Globus pallidus (tissue), 1 donor: ENCODE results near the gene STK24.

Experiments
- DNase-seq: peaks from one replicate; pipeline ENCODE4 v3.0.0-alpha.2; 2015; ENCODE audit warnings: low spot score

STK24 gene

DNA sequence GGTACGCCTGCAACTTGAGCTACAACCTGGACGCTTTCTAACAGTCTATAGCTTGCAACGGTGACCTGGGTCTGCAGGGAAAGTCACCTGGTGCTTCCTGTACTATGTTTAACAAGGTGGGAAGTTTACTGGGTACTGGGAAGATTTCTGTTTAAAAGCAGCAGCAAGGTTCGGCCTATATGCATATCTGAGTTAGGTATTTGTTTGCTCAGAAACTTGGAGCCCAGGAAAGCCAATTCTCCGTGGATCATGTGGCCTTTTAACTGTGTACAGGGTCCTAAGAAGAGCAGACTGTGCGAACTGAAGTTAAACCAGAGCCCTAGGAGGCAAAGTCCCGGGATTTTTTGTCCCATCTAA, 103.1 kb downstream of the STK24 start:
- DNase-seq: no peak

DNA sequence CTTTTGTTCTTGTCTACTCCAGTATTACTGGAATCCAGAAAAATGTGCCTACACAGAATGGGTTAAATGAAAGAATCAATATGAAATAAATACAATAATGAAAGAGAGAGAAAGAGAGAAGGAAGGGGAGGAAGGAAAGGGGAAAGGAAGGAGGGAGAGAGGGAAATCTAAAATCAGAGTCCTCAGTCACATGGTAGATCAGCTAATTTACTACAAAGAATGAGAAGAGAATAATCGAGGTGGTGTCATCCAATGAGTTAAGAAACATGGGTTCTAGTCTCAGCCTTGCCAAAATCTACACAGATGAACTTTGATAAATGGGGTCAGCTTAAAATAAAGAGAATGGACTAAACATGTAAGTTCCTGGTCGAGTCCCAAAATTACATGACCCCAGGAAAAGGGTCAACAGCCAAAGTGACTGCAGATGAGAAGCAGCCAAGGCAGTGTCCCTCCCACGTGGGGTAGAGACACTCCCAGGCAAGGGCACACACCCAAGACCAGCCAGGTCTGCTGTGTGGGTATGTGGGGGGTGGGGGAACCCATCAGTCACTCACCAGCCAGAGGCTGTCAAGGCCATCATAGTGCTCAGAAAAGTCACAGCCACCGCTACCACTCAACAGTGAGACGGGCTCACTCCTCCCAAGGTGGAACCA, 103.6 kb downstream of the STK24 start:
- no peak for DNase-seq

DNA sequence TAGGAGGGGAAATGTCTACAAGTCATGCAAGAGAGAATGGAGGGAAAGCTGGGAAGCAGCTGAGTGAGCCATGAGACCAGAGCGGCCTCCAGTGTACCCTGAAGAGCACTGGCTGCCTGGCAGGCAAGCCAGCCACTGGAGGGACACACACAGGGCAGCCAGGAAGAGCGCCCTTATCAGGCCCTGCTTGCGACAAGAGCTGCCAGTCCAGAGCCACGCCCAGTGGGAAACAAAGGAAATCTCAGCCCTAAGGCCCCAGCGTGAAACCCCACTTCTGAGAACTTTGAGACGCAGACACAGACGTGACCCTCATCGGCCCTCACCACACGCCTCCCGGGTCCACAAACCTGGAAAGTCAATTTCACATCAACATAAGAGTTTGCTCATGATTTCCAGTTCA, 105.0 kb downstream of the STK24 start:
- no peak for DNase-seq

DNA sequence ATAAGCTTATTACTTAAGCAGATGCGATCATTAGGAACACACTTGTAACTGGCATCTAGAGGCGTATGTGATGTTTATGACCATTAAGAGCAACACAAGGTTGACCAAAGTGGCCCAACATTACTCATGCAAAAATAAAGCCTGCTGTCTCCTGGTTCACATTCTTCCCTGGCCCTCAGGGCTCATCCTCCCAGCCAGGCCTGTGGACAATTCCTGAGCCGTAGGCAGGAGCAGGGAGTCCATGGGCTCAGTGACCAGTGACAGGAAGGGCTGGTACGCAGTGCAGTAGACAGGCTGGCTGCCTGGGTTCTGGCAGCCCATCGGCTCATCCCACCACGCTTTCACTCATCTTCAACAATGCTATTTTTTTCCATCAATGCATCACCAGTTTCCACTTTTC, 106.0 kb downstream of the STK24 start:
- no peak for DNase-seq

DNA sequence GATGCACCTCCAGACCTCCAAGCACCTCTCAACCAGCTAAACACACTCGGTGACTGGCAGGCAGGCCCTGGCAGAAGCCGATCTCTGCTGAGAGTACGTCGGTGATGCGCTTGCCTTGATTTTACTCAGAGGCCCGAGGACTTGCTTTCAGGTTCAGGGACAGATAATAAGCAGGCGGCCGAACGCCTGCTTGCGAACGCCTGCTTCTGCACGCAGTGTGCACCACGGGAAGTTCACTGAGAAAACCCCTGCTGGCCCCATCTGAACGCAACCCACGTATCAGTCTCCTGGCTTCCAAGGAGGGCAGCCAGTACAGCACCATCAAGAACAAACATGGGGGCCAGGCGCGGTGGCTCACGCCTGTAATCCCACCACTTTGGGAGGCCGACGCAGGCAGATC, 108.0 kb downstream of the STK24 start:
- DNase-seq: no peak

DNA sequence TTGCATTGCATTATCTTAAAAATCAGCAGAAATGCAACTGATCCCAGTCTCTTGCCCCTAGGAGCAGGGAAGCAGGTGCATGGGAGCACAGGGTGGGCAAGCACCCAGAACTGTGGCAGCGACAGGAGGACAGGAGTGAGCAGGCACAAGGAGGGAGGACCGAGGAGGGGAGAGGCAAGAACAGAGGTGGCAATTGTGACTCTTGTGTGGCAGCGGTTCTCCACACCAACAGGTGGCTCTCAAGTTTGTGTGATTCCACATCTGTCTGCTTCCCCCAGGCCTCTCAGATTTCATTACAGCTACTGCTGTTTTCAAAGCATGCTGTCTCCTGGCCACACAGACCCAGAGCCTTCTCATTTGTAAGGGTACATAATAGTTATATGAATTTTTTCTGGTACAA, 108.5 kb downstream of the STK24 start:
- no peak for DNase-seq

DNA sequence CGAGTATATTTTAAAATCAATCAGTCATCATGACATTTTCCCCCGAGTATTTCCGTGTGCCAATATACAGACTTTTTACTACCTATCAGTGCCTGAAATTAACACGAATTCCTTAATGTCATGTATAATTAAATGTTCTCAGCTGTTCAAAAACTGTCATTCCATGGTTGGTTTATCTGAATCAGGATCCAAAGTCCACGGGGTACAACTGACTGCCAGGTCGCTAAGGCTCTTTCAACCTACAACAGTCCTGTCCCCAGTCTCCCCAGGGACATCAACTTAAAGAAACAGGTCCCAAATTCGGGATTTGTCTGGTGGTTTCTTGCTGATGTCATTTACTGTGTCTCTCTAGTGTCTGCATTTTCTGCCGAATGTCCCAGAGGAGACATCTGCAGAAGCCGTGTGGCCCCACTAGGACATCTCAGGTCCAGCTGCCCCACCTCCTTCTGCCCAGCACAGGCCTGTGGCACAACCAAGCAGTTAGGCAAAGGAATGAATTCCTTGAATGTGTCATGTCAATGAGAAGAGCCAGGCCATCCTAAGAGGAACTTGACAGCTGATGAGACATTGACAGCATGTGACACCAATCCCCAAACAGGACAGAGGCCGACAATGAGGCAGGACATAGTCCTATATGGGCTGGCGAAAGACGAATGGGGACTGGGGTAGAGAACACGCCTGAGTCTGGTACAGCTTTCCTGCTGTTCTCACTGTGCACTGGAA, 109.5 kb downstream of the STK24 start:
- no peak for DNase-seq

DNA sequence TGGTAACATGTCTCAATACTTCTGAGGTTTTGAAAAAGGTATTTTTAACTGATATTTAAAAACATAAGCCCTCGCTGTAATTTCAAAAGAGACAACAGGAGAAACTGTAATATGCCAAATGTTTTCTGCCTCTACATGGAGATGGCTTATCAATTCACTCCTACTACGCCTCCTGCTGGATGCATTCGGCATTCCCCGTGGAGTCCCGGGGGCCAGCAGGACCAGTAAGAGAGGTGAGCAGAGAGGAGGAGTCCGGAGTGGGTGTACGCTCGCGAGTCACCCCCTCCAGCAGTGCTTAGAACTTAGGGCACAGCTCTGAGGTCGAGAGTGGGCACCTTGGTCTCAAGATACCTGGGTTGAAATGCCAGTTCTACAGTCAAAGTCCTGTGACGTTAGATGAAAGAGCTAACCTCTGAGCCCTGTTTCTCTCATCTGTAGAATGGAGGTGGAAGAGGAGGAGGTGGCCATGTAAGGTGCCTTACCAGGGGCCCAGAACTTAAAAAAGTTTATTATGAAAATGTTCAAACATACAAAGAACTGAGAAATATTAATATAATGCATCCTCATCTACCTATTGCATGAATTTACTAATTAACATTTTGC, 110.2 kb downstream of the STK24 start:
- no peak for DNase-seq

DNA sequence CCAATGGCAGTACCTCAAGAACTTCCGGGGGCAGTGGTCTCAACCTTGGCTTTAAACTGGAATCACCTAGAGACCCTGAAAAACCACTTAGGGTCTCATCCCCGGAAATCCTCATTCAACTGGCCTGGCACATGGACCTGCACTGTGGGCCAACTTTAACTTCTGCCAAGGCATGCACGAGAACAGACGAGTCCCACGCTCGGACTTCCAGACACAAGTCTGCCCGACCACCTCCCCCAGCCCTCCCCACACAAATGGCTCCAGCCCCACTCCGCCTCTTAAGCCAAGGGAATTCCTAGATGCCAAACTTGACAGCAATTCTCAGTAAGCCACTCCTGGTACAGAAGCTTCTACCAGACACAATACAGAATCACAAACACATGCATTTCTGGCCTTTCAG, 114.0 kb downstream of the STK24 start:
- DNase-seq: no peak

DNA sequence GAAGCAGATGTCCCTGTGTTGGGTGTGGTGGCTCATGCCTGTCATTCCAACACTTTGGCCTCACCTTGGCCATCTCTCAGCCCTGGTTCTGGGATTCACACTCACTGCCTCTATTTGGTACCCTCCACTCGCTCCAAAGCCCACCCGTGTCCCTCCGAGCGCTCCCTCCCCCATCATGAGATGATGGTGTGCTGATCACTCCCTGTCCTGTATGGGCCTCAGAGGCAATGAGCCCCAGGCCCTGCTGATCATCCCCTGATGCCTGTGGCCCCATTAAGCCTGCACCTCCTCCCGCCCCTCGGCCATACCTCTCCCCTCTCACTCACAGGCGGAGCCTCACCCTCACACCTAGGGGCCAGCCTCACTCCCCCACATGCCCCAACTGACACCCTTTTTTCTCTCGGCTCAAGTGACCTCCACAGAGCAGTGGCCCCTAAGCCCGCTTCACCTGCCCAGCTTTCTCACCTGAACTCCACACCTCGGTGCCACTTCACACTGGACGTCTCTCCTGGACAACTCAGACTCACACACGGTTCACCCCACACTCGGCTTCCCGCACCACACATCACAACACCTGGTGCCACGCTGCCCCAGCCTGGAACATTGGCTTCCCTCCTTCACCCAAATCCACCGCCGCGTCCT, 114.5 kb downstream of the STK24 start:
- DNase-seq: no peak

DNA sequence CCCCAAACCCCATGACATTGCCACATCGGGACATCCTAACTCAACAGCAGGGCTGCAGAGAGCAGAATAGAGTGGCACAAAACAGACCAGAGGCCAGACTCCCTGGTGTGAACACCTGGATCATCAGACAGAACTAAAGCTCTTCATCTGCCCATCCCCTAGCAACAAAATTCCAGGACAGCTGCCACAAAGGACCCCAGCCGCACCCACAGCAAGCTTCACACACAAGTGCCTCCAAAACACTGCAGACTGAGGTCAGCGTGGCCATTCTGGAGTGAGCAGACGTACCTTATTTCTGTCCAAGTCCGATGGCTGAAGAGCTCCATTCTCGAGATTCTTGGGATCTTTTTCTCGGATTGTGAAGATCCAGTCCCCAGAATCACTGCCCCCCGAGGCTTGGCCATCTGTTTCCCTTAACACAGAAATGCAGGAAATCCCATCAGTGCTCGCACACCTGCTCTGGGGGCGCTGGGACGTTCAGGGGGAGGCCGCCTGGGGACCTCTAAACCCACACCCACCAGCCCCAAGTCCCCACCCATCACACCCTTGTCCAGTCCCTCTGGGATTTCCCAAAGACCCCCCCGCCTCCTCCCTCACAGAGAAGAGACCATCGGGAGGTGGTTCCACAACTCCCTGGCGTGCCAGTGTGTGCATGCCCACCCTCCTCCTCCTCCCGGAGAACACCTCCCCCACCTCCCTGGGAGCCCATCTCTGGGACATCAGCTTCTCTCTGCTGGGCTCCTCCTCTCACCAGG, 115.2 kb downstream of the STK24 start:
- DNase-seq: no peak

DNA sequence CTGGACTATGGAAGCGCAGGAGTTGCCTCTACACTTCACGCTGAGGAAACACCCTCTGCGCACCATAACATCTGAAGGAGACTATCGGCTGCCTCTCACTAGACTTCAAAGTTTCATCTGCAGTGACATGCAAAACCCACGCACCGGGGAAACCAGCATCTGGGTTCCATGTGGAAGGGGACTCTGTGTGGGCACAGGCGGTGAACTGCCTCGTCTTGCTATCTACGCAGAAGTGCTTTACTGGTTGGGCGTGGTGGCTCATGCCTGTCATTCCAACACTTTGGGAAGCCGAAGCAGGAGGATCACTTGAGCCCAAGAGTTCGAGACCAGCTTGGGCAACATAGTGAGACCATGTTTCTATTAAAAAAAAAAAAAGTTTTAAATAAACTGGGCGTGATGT, 116.4 kb downstream of the STK24 start:
- no peak for DNase-seq

DNA sequence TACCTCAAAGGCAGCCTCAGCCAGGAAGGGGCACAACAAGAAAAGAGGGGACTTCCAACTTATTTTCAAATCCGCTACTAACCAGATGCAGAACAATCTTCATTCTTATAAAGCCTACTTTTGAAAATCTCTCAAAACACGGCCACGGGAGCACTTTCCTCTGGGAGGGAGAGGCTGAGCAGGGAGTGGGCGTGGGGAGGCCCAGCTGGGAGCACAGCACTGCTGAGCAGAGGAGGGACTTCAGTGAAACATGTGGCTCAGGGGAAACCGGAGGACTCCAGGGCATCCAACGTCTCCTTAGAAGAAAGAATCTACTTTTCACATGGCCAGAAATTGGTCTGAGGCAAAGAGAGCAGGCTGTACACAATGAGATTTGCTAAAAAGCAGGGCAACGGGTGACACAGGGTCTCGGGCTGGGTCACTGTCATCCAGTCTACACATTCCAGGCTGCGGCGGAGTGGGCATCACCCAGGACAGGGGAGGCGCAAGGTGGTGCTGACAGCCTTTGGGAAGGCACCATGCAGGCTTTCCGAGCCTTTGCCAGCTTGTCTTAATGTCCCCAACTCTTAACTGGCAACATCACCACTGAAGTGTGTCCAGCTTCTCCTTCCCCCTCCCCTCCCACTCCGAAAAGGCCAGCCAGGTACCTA, 117.1 kb downstream of the STK24 start:
- DNase-seq: no peak

DNA sequence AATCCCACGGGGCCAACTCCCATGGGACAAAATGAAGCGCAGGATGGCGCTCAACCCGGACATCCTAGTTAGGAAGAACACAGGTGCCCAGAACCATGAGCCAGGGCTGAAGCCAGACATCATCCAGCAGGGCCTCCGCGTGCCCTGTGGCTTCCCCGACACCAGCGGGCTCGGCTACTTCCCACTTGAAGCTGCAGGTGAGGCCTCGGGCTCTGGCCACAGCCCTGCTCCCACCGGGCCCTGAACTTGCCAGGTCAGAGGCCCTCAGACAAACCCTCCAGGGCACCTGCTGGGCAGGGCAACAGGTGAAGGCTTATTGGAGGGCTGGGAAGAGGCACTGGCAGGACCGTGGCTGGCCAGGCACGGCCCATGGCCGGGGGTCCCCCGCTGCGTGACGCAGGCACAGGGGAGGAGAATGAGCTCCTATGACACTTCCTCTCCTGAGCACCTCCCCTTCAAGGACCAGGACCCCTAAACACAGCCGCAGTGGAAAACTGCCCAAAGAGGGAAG, 117.7 kb downstream of the STK24 start:
- DNase-seq: no peak

DNA sequence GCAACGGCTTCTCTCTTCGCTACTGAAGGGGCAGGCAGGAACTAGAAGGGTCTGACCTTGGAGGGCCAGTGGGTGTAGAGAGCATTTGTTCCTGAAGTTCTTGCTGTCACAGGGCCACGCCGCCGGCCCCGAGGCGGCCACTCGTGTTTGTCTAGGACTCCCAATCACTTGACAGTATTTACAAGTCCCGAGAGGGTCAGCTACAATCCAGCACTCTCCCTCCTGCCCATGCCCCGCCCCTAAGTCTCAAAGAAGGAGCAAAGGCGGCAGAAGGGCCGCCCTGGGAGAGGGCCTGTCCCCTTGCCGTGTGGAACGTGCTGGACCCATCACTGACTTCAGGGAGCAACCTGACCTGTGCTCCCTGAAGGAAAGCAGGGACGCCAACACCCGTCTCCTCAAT, 118.5 kb downstream of the STK24 start:
- no peak for DNase-seq

DNA sequence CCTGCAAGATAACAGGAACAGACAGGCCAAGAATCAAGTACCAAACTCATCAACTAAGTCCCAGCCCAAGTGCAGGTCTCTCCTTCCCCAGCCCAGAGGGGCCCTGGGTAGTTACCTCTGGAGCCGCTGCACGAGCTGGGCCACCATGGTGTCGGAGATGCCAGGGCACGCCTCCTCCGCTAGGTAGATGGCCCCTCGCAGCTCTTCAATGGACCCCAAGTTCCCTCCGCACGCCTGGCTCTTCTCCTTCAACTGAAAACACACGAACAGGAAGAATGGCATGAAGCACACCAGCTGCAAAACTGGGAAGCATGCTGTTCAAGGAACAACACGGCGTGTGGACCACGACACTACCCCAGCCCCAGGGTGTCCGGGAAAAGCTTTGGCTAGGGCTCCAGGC, 119.9 kb downstream of the STK24 start:
- no peak for DNase-seq

DNA sequence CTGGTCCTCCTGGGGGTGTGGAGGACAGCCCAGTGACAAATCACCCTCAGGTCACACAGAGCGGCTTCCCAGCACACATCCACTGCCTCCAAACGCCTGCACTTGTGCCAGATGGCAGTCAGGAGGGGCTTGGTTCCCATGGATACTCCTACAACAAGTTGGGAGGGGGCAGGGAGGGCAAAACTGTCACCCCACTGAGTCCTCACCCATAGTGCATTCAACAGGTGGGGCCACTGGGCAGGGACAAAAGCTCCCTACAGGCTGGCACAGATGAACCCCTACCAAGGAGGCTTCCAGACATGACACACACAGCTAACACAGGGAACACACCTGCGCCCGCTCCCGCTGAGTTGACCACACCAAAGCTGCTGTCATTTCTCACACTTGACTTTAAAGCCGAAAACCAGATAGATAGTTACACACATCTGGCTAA, 120.5 kb downstream of the STK24 start:
- no peak for DNase-seq

DNA sequence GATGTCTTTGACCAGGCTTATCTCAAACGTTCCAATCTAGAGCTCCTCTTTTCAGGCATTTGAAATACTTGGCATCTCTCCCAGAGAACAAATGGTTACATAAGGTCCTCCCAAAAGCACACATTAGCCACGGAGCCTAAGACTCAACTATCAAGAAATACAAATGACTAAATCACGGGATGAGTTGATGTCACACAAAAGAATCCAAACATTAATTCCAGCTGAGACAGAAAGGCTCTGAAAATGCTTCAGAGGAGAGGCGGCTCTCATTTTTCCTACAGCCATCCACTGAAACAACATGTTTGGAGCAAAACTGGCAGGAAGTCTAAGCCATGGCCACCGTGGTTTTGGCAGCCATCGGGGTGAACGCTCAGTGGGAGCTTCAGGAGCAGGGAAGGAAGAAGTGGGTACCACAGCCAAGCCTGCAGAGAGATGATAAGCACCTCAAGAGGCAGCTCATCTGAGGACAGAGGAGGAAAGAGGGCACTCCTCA, 122.5 kb downstream of the STK24 start:
- peak; percentile 41 for DNase-seq

DNA sequence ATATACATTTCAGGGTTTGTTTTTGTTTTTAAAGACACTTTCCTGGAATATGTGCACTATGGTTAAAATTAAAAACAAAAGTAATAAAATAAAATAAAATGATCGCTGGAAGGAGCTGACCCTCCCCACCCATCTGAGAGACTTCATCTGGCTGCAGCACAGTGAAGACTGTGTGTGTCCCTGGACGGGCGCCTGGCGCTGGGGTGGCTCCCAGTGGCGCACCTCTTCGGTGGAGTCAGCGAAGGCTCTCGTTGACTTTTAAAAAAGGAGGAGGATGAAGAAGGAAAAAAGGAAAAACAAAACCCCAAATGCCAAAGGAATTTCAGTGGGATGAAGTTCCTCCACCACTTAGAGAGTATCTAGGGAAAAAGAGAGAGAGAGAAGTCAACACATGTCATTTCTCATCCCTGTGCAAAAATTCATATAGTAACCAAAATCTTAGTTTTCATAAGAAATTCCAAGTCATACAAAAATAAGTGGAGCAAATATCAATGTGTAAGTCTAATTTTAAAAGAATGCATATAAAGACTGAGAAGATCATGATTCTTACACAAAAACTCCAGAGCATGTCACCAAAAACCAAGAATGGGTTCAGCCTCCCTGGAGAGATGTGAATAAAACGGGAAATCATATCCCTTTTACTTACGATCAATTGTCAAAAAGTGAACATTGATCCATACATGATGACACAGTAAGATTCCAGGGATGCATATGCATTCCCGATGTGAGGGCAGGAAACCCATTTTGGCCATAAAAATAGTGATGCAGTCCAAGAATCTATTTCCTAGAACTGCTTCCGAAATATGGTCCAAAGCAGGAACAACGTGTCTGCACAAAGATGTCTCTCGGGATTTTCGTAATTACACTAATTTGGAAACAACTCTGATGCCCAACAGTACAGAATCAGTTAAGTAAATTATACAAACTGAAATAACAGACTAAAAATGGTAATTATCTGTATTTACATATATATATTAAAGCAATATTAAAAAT, 123.8 kb downstream of the STK24 start:
- no peak for DNase-seq
